Measurements from ENCODE around the gene CENPV.
"Not testable (repeated sequence)": the region's sequence is repeated elsewhere in the genome, so short reads cannot be mapped to it uniquely, and the experiment has no call there.

Gene CENPV

DNA sequence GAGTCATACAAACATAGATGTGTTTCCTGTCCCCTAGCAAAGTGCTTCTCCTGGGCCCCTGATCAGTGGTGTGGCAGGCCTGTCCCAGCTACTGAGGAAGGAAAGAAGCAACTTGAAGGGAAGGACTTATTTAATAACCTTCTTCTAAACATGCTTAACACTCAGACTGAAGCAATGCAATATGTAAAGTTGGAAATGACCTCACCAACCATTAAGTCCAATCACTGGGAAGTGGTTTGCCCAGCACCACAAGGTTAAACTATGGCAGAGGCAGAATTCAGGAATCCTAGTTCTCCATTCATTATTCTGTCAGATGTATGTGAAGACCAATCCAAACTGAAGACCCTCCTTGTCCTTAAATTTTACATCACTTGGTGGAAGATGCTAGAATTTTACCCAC is 39.1 kb downstream of the CENPV start:
- POLR2A ChIA-PET, result no interaction called here
- TF ChIP-seq, protein P1, sequence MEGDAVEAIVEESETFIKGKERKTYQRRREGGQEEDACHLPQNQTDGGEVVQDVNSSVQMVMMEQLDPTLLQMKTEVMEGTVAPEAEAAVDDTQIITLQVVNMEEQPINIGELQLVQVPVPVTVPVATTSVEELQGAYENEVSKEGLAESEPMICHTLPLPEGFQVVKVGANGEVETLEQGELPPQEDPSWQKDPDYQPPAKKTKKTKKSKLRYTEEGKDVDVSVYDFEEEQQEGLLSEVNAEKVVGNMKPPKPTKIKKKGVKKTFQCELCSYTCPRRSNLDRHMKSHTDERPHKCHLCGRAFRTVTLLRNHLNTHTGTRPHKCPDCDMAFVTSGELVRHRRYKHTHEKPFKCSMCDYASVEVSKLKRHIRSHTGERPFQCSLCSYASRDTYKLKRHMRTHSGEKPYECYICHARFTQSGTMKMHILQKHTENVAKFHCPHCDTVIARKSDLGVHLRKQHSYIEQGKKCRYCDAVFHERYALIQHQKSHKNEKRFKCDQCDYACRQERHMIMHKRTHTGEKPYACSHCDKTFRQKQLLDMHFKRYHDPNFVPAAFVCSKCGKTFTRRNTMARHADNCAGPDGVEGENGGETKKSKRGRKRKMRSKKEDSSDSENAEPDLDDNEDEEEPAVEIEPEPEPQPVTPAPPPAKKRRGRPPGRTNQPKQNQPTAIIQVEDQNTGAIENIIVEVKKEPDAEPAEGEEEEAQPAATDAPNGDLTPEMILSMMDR (IDR thresholded peaks at IDR 0.05; ENCODE audit: control extremely low read depth, extremely low read depth, low read depth, missing control alignments), result no peak
- CTCF ChIA-PET, result interaction anchor here (1.9 to 2.3 kb wide), 2 partner anchors 9 to 12 kb away, joined by 6 to 9 read pairs; no protein-coding TSS in a partner anchor
- no peak for DNase-seq (ENCODE audit: extremely low spot score)

GRCh38 chr17:16313139-16314090 is 39.9 kb downstream of the CENPV start:
- no peak for DNase-seq (ENCODE audit: extremely low spot score)
- ChIA-PET POLR2A (interaction anchor here (0.6 kb wide), 1 partner anchor 7 kb away, joined by 7 read pairs; no protein-coding TSS in a partner anchor), CTCF (interaction anchor here (0.6 to 2.3 kb wide), 4 partner anchors 8 to 38 kb away, joined by 3 to 9 read pairs (median 4); no protein-coding TSS in a partner anchor)
- TF ChIP-seq, protein P1 (IDR thresholded peaks at IDR 0.05; ENCODE audit: control extremely low read depth, extremely low read depth, low read depth, missing control alignments), result no peak

GRCh38 chr17:16312061-16312460 is 41.2 kb downstream of the CENPV start:
- POLR2A ChIA-PET; CTCF ChIA-PET; DNase-seq (ENCODE audit: extremely low spot score): not testable (repeated sequence)

- DNase-seq (ENCODE audit: extremely low spot score), result no peak
- ChIA-PET CTCF (interaction anchor here (1.0 to 5.3 kb wide), 6 partner anchors 7 to 58 kb away, joined by 3 to 31 read pairs (median 6); no protein-coding TSS in a partner anchor), POLR2A (no interaction called here)
- TF ChIP-seq, protein P1 (IDR thresholded peaks at IDR 0.05; ENCODE audit: control extremely low read depth, extremely low read depth, low read depth, missing control alignments), result no peak
Observed at GRCh38 chr17:16306211-16306610, 47.1 kb downstream of the CENPV start.

DNA sequence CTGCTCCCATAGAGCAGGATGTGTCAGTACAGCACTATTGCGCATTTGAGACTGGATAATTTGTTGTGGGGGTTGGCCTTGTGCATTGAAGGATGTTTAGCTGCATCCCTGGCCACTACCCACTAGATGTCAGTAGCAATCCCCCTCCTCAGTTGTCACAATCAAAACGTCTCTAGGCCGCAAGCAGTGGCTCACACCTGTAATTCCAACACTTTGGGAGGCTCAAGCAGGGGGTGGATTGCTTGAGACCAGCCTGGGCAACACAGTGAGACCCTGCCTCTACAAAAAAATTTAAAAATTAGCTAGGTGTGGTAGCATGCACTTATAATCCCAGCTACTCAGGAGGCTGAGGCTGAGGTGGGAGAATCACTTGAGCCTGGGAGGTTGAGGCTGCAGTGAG is 48.4 kb downstream of the CENPV start:
- CTCF ChIA-PET, result interaction anchor here (0.8 to 5.3 kb wide), 16 partner anchors 9 to 218 kb away, joined by 3 to 31 read pairs (median 6); partner anchors contain the start of gene TRPV2
- peak; percentile 20 for DNase-seq (ENCODE audit: extremely low spot score)
- TF ChIP-seq, protein P1 (IDR thresholded peaks at IDR 0.05; ENCODE audit: control extremely low read depth, extremely low read depth, low read depth, missing control alignments), result peak; percentile 34
- POLR2A ChIA-PET, result interaction anchor here (0.6 kb wide), 3 partner anchors 8 to 15 kb away, joined by 3 to 5 read pairs (median 4); no protein-coding TSS in a partner anchor

GRCh38 chr17:16302856-16303255 is 50.4 kb downstream of the CENPV start:
- CTCF ChIA-PET, result interaction anchor here (0.9 to 5.3 kb wide), 8 partner anchors 9 to 61 kb away, joined by 3 to 31 read pairs (median 5); partner anchors contain the start of gene CENPV
- DNase-seq (ENCODE audit: extremely low spot score), result no peak
- TF ChIP-seq, protein P1 (IDR thresholded peaks at IDR 0.05; ENCODE audit: control extremely low read depth, extremely low read depth, low read depth, missing control alignments), result no peak
- POLR2A ChIA-PET, result interaction anchor here (0.8 kb wide), 1 partner anchor 78 kb away, joined by 4 read pairs; the partner anchor contains the start of gene UBB

Measured in GM10248 (cell line).